ENCODE measurements around the gene KRTAP11-1.

KRTAP11-1 gene
- long read RNA-seq = 0 reads

- DNase-seq (ENCODE audit: low read depth in 1 of 2, low spot score in 1 of 2) = no peak
- Histone ChIP-seq H3K27ac (replicated peaks) (no peak within 1 kb of the TSS), H3K27me3 (ENCODE audit: insufficient read depth, poor library complexity, severe bottlenecking) (no peaks in the 10 kb centered on the region), H3K4me3 (replicated peaks; ENCODE audit: insufficient read depth, low read length) (no peak within 1 kb of the TSS)
- TF ChIP-seq SPI1 (IDR thresholded peaks at IDR 0.05; ENCODE audit: borderline replicate concordance, low read depth) = no peak
Observed at GRCh38 chr21:30881480-30881879, at the start of gene KRTAP11-1. Gene KRTAP11-1, minus strand, starts transcription at chr21:30881580. Its CDS starts 56 bp downstream, at chr21:30881524.

GRCh38 chr21:30924146-30924700 lies 42.8 kb upstream of the KRTAP11-1 start:
- no peak for TF ChIP-seq REST (IDR thresholded peaks at IDR 0.05; ENCODE audit: insufficient replicate concordance, low read depth)
- TF ChIP-seq POLR2AphosphoS5 (IDR thresholded peaks at IDR 0.05; ENCODE audit: low read depth) = no peak
- no peak for TF ChIP-seq CTCF (IDR thresholded peaks at IDR 0.05; ENCODE audit: insufficient read depth, low read length)
- no peak for TF ChIP-seq SPI1 (IDR thresholded peaks at IDR 0.05; ENCODE audit: borderline replicate concordance, low read depth)
- no peak for TF ChIP-seq GABPA (IDR thresholded peaks at IDR 0.05; ENCODE audit: low read depth)
- H3K27ac ChIP-seq (replicated peaks) = no peak overlapping the region
- no peak for DNase-seq (ENCODE audit: low read depth in 1 of 2, low spot score in 1 of 2)
- H3K27me3 ChIP-seq (ENCODE audit: insufficient read depth, poor library complexity, severe bottlenecking) = no peaks in the 10 kb centered on the region
- no peak overlapping the region for H3K4me3 ChIP-seq (replicated peaks; ENCODE audit: insufficient read depth, low read length)

- no peak overlapping the region for H3K4me3 ChIP-seq (replicated peaks; ENCODE audit: insufficient read depth, low read length)
- H3K27me3 ChIP-seq (ENCODE audit: insufficient read depth, poor library complexity, severe bottlenecking) = no peaks in the 10 kb centered on the region
- no peak overlapping the region for H3K27ac ChIP-seq (replicated peaks)
- no peak for DNase-seq (ENCODE audit: low read depth in 1 of 2, low spot score in 1 of 2)
- TF ChIP-seq SPI1 (IDR thresholded peaks at IDR 0.05; ENCODE audit: borderline replicate concordance, low read depth) = no peak
- TF ChIP-seq POLR2AphosphoS5 (IDR thresholded peaks at IDR 0.05; ENCODE audit: low read depth) = no peak
- no peak for TF ChIP-seq CTCF (IDR thresholded peaks at IDR 0.05; ENCODE audit: insufficient read depth, low read length)
- no peak for TF ChIP-seq REST (IDR thresholded peaks at IDR 0.05; ENCODE audit: insufficient replicate concordance, low read depth)
- no peak for TF ChIP-seq GABPA (IDR thresholded peaks at IDR 0.05; ENCODE audit: low read depth)
Observed at GRCh38 chr21:30921129-30921528, 39.7 kb upstream of the KRTAP11-1 start.

- no peak overlapping the region for H3K27ac ChIP-seq (replicated peaks)
- DNase-seq (ENCODE audit: low read depth in 1 of 2, low spot score in 1 of 2) = no peak
- H3K4me3 ChIP-seq (replicated peaks; ENCODE audit: insufficient read depth, low read length) = no peak overlapping the region
- TF ChIP-seq REST (IDR thresholded peaks at IDR 0.05; ENCODE audit: insufficient replicate concordance, low read depth) (no peak), POLR2AphosphoS5 (IDR thresholded peaks at IDR 0.05; ENCODE audit: low read depth) (no peak), SPI1 (IDR thresholded peaks at IDR 0.05; ENCODE audit: borderline replicate concordance, low read depth) (no peak), GABPA (IDR thresholded peaks at IDR 0.05; ENCODE audit: low read depth) (no peak), CTCF (IDR thresholded peaks at IDR 0.05; ENCODE audit: insufficient read depth, low read length) (no peak)
- H3K27me3 ChIP-seq (ENCODE audit: insufficient read depth, poor library complexity, severe bottlenecking) = no peaks in the 10 kb centered on the region
Observed at GRCh38 chr21:30917557-30917956, 36.2 kb upstream of the KRTAP11-1 start.

All from HL-60 (cell line).